ENCODE data around the gene ZNF641. TPM values are rescaled to one million over a fixed set of nuclear protein-coding genes. Genes with fewer than 3 reads are reported as not detected.

ZNF641 gene
- total RNA-seq, 3 donors from 2014 or later (not counting 1 experiment from before 2014, with no cell fraction given) = 44.0 to 51.4 (median 48.8) TPM

GRCh38 chr12:48302161-48302911 lies 48.4 kb downstream of the ZNF641 start:
- ATAC-seq (no peak), DNase-seq (no peak)
- TF ChIP-seq, protein P1, sequence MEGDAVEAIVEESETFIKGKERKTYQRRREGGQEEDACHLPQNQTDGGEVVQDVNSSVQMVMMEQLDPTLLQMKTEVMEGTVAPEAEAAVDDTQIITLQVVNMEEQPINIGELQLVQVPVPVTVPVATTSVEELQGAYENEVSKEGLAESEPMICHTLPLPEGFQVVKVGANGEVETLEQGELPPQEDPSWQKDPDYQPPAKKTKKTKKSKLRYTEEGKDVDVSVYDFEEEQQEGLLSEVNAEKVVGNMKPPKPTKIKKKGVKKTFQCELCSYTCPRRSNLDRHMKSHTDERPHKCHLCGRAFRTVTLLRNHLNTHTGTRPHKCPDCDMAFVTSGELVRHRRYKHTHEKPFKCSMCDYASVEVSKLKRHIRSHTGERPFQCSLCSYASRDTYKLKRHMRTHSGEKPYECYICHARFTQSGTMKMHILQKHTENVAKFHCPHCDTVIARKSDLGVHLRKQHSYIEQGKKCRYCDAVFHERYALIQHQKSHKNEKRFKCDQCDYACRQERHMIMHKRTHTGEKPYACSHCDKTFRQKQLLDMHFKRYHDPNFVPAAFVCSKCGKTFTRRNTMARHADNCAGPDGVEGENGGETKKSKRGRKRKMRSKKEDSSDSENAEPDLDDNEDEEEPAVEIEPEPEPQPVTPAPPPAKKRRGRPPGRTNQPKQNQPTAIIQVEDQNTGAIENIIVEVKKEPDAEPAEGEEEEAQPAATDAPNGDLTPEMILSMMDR (IDR thresholded peaks at IDR 0.05) = no peak
- Mint-ChIP-seq H3K4me1 (no peaks in the 10 kb centered on the region), H3K4me3 (no peak overlapping the region), H3K9me3 (no peaks in the 10 kb centered on the region), H3K27me3 (ENCODE audit: low read depth in 2 of 2) (peaks cover 8 to 12% of the 10 kb centered on the region in 2 donors), H3K27ac (no peak overlapping the region), H3K36me3 (no peaks in the 10 kb centered on the region)
- Histone ChIP-seq H3K36me3 (ENCODE audit: control insufficient read depth, insufficient read depth, low read length) (no peaks in the 10 kb centered on the region), H3K27me3 (ENCODE audit: control insufficient read depth, insufficient read depth, low read length) (no peaks in the 10 kb centered on the region), H3K4me3 (ENCODE audit: low read length) (no peak overlapping the region), H3K4me1 (ENCODE audit: control insufficient read depth, insufficient read depth, low read length) (no peaks in the 10 kb centered on the region), H3K9me3 (ENCODE audit: control insufficient read depth, insufficient read depth, low read length) (no peaks in the 10 kb centered on the region), H3K27ac (ENCODE audit: low read length) (no peak overlapping the region)
- intact Hi-C loops (cut with micrococcal nuclease) = no loop called here
- 100% methylated on average over 2 of the region's 2 CpGs for WGBS (ENCODE audit: insufficient coverage)

DNA sequence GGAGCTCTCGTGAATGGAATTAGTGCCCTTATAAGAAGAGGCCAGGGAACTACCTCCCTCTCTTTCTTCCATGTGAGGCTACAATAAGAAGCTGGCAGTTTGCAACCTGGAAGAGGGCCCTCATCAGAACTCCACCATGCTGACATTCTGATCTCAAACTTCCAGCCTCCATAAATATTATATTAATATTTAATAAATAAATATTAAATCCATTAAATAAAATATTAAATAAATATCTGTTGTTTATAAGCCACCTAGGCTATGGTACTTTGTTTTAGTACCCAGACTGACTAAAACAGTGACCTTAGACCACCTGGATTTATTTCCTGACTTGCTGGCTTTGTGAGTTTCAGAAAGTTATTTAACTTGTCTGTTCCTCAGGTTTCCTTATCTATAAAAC lies 49.9 kb downstream of the ZNF641 start:
- no peak overlapping the region for H3K4me3 ChIP-seq (ENCODE audit: low read length)
- Mint-ChIP-seq H3K9me3 (no peaks in the 10 kb centered on the region), H3K4me1 (peaks cover 12% of the 10 kb centered on the region in 2 donors), H3K27me3 (ENCODE audit: low read depth in 2 of 2) (peaks cover 18 to 24% of the 10 kb centered on the region in 2 donors), H3K4me3 (no peak overlapping the region), H3K27ac (no peak overlapping the region), H3K36me3 (no peaks in the 10 kb centered on the region)
- no peaks in the 10 kb centered on the region for H3K36me3 ChIP-seq (ENCODE audit: control insufficient read depth, insufficient read depth, low read length)
- TF ChIP-seq, protein P1 (IDR thresholded peaks at IDR 0.05) = no peak
- no peak overlapping the region for H3K27ac ChIP-seq (ENCODE audit: low read length)
- ATAC-seq = no peak
- WGBS (ENCODE audit: insufficient coverage) = 86% methylated on average over 1 of the region's 1 CpG
- intact Hi-C loops (cut with micrococcal nuclease) = no loop called here
- no peaks in the 10 kb centered on the region for H3K9me3 ChIP-seq (ENCODE audit: control insufficient read depth, insufficient read depth, low read length)
- no peak for DNase-seq
- peaks cover 4% of the 10 kb centered on the region for H3K27me3 ChIP-seq (ENCODE audit: control insufficient read depth, insufficient read depth, low read length)
- H3K4me1 ChIP-seq (ENCODE audit: control insufficient read depth, insufficient read depth, low read length) = peaks cover 7% of the 10 kb centered on the region

DNA sequence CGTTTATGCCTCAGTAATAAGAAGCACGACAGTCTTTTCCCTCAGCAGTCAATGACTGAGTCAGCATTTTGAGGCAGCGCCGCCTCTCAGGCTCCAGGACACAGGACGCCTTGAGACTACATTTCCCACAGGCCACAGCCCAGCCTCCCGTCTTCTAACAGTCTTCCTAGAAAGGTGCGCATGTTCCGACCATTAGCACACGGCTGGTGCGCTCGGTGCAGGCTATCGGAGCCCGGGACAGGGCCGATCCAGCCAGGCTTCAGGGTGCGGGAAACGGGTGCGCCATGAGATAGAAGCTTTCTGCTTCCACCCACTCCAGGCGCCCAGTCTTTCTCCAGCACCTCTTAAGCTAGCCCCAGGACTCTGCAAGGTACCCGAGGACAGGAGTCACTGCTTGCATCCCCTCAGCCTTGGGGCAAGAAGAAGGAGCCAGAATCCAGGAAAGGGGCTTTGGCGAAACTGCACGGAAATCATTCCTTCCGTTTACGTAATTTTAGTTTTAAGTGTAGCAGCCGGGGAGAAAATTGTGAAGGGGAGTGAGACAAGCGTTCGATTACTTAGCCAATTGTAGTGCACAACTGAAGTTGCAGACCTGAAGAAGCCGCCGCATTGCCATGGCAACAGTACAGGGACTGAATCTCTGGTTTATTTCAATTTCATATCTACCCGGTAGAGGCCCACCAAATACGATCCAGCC lies 54.0 kb downstream of the ZNF641 start:
- peaks cover 19 to 24% of the 10 kb centered on the region in 2 donors for H3K27me3 Mint-ChIP-seq (ENCODE audit: low read depth in 2 of 2)
- Histone ChIP-seq H3K4me3 (ENCODE audit: low read length) (peak overlapping the region; percentile 10), H3K36me3 (ENCODE audit: control insufficient read depth, insufficient read depth, low read length) (no peaks in the 10 kb centered on the region), H3K27me3 (ENCODE audit: control insufficient read depth, insufficient read depth, low read length) (peaks cover 4% of the 10 kb centered on the region), H3K27ac (ENCODE audit: low read length) (no peak overlapping the region), H3K4me1 (ENCODE audit: control insufficient read depth, insufficient read depth, low read length) (peaks cover 7% of the 10 kb centered on the region), H3K9me3 (ENCODE audit: control insufficient read depth, insufficient read depth, low read length) (no peaks in the 10 kb centered on the region)
- TF ChIP-seq, protein P1 (IDR thresholded peaks at IDR 0.05) = no peak
- H3K4me1 Mint-ChIP-seq = peaks cover 12% of the 10 kb centered on the region in 2 donors
- peak; percentile 32 to 61 (median 49) for ATAC-seq
- intact Hi-C loops (cut with micrococcal nuclease) = no loop called here
- 15% methylated on average over 30 of the region's 30 CpGs for WGBS (ENCODE audit: insufficient coverage)
- H3K36me3 Mint-ChIP-seq = no peaks in the 10 kb centered on the region
- peak overlapping the region; percentile 86 for H3K4me3 Mint-ChIP-seq
- H3K9me3 Mint-ChIP-seq = no peaks in the 10 kb centered on the region
- peak overlapping the region in 1 of 2 donors; percentile 57 for H3K27ac Mint-ChIP-seq
- DNase-seq = peak in 1 of 2 donors; percentile 58
